Gastroesophageal sphincter (tissue), 3 donors: ENCODE results near the gene PCDHGB5.

Experiments
- CTCF ChIP-seq, 4 experiments: fragments of 200-600 bp in 2 of 4; fragments of 450-650 bp in 2 of 4; sonication (generic) in 1 of 4; IDR thresholded peaks; one replicate each; pipeline ENCODE4 v1.5.1; 2017 to 2019; ENCODE audit warnings: antibody characterized with exemption in 4 of 4, mild to moderate bottlenecking in 2 of 4, moderate library complexity in 2 of 4
- POLR2A ChIP-seq, 2 donors: fragments of 450-650 bp; IDR thresholded peaks; one replicate each; pipeline ENCODE4 v1.6.1; 2017; ENCODE audit warnings: antibody characterized with exemption in 2 of 2, mild to moderate bottlenecking in 2 of 2, moderate library complexity in 1 of 2

- TF ChIP-seq CTCF (IDR thresholded peaks at IDR 0.05) = no peak
- TF ChIP-seq POLR2A (IDR thresholded peaks at IDR 0.05) = no peak
Measured at GRCh38 chr5:141360685-141361084, 37.1 kb upstream of the PCDHGB5 start.
